Adipocyte (in vitro differentiated cells): Measurements from ENCODE around the gene NPIPA7.
"Not testable (repeated sequence)": the region's sequence is repeated elsewhere in the genome, so short reads cannot be mapped to it uniquely, and the experiment has no call there.

Source experiments
- DNase-seq: peaks from one replicate; pipeline ENCODE4 v3.0.0-alpha.2; 2015; ENCODE audit warnings: low read depth
- H3K27me3 ChIP-seq: replicated peaks from 2 replicates; pipeline ENCODE4 v1.7.0; 2013; ENCODE audit warnings: mild to moderate bottlenecking, low read length, moderate library complexity; ENCODE audit not compliant: control insufficient read depth, insufficient read depth
- H3K36me3 ChIP-seq: 2 replicates; pipeline ENCODE4 v1.7.0; 2013; ENCODE audit warnings: low read length, mild to moderate bottlenecking, moderate library complexity; ENCODE audit not compliant: control insufficient read depth, insufficient read depth, severe bottlenecking
- H3K4me1 ChIP-seq: 2 replicates; pipeline ENCODE4 v1.7.0; 2013; ENCODE audit warnings: mild to moderate bottlenecking, low read length, moderate library complexity; ENCODE audit not compliant: control insufficient read depth, insufficient read depth
- H3K4me3 ChIP-seq: 2 replicates; pipeline ENCODE4 v1.7.0; 2013; ENCODE audit warnings: mild to moderate bottlenecking, low read length, moderate library complexity
- H3K9ac ChIP-seq: 2 replicates; pipeline ENCODE4 v1.7.0; 2013; ENCODE audit warnings: mild to moderate bottlenecking, low read length, moderate library complexity
- H3K9me3 ChIP-seq: 2 replicates; pipeline ENCODE4 v1.7.0; 2013; ENCODE audit warnings: mild to moderate bottlenecking, low read length, moderate library complexity; ENCODE audit not compliant: control insufficient read depth

NPIPA7 gene

GRCh38 chr16:16378840-16379239, at the start of gene NPIPA7:
Gene NPIPA7 (plus strand): TSS chr16:16379140. CDS start chr16:16379245, 105 bp downstream.
- H3K36me3 ChIP-seq, H3K4me3 ChIP-seq, H3K9ac ChIP-seq, DNase-seq, H3K9me3 ChIP-seq, H3K27me3 ChIP-seq, H3K4me1 ChIP-seq: not testable (repeated sequence)

GRCh38 chr16:16331466-16331865, 47.5 kb upstream of the NPIPA7 start:
- not testable (repeated sequence) for H3K27me3 ChIP-seq, H3K4me3 ChIP-seq, H3K9me3 ChIP-seq, DNase-seq, H3K9ac ChIP-seq, H3K4me1 ChIP-seq, H3K36me3 ChIP-seq

- DNase-seq, H3K9me3 ChIP-seq, H3K4me3 ChIP-seq, H3K27me3 ChIP-seq, H3K4me1 ChIP-seq, H3K36me3 ChIP-seq, H3K9ac ChIP-seq: not testable (repeated sequence)
Measured at GRCh38 chr16:16357556-16357955, 21.4 kb upstream of the NPIPA7 start.

- H3K4me1 ChIP-seq, H3K4me3 ChIP-seq, DNase-seq, H3K27me3 ChIP-seq, H3K36me3 ChIP-seq, H3K9ac ChIP-seq, H3K9me3 ChIP-seq: not testable (repeated sequence)
Measured at GRCh38 chr16:16358539-16359240, 20.2 kb upstream of the NPIPA7 start.

GRCh38 chr16:16363595-16363994, 15.3 kb upstream of the NPIPA7 start:
- DNase-seq, H3K4me1 ChIP-seq, H3K27me3 ChIP-seq, H3K36me3 ChIP-seq, H3K9me3 ChIP-seq, H3K4me3 ChIP-seq, H3K9ac ChIP-seq: not testable (repeated sequence)

GRCh38 chr16:16364100-16364499, 14.8 kb upstream of the NPIPA7 start:
- not testable (repeated sequence) for DNase-seq, H3K9ac ChIP-seq, H3K9me3 ChIP-seq, H3K4me1 ChIP-seq, H3K4me3 ChIP-seq, H3K36me3 ChIP-seq, H3K27me3 ChIP-seq

DNA sequence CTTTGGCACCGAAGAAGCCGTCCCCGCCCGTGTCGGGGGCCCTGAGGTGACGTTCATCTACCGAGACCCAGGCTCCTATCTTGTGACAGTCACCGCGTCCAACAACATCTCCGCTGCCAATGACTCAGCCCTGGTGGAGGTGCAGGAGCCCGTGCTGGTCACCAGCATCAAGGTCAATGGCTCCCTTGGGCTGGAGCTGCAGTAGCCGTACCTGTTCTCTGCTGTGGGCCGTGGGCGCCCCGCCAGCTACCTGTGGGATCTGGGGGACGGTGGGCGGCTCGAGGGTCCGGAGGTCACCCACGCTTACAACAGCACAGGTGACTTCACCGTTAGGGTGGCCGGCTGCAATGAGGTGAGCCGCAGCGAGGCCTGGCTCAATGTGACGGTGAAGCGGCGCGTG, 14.2 kb upstream of the NPIPA7 start:
- H3K4me3 ChIP-seq, H3K36me3 ChIP-seq, DNase-seq, H3K9ac ChIP-seq, H3K9me3 ChIP-seq, H3K4me1 ChIP-seq, H3K27me3 ChIP-seq: not testable (repeated sequence)

DNA sequence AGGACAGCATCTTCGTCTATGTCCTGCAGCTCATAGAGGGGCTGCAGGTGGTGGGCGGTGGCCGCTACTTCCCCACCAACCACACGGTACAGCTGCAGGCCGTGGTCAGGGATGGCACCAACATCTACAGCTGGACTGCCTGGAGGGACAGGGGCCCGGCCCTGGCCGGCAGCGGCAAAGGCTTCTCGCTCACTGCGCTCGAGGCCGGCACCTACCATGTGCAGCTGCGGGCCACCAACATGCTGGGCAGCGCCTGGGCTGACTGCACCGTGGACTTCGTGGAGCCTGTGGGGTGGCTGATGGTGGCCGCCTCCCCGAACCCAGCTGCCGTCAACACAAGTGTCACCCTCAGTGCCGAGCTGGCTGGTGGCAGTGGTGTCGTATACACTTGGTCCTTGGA, 13.6 kb upstream of the NPIPA7 start:
- not testable (repeated sequence) for H3K4me3 ChIP-seq, H3K36me3 ChIP-seq, H3K27me3 ChIP-seq, DNase-seq, H3K9ac ChIP-seq, H3K9me3 ChIP-seq, H3K4me1 ChIP-seq

DNA sequence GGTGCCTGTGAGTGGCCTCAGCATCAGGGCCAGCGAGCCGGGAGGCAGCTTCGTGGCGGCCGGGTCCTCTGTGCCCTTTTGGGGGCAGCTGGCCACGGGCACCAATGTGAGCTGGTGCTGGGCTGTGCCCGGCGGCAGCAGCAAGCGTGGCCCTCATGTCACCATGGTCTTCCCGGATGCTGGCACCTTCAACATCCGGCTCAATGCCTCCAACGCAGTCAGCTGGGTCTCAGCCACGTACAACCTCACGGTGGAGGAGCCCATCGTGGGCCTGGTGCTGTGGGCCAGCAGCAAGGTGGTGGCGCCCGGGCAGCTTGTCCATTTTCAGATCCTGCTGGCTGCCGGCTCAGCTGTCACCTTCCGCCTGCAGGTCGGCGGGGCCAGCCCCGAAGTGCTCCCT, 13.1 kb upstream of the NPIPA7 start:
- DNase-seq, H3K9ac ChIP-seq, H3K27me3 ChIP-seq, H3K9me3 ChIP-seq, H3K4me1 ChIP-seq, H3K36me3 ChIP-seq, H3K4me3 ChIP-seq: not testable (repeated sequence)

DNA sequence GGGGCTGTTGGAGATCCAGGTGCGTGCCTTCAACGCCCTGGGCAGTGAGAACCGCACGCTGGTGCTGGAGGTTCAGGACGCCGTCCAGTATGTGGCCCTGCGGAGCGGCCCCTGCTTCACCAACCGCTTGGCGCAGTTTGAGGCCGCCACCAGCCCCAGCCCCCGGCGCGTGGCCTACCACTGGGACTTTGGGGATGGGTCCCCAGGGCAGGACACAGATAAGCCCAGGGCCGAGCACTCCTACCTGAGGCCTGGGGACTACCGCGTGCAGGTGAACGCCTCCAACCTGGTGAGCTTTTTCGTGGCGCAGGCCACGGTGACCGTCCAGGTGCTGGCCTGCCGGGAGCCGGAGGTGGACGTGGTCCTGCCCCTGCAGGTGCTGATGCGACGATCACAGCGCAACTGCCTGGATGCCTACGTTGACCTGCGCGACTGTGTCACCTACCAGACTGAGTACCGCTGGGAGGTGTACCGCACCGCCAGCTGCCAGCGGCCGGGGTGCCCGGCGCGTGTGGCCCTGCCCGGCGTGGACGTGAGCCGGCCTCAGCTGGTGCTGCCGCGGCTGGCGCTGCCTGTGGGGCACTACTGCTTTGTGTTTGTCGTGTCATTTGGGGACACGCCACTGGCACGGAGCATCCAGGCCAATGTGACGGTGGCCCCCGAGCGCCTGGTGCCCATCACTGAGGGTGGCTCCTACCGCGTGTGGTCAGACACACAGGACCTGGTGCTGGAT, 12.2 kb upstream of the NPIPA7 start:
- not testable (repeated sequence) for H3K9me3 ChIP-seq, DNase-seq, H3K4me3 ChIP-seq, H3K36me3 ChIP-seq, H3K27me3 ChIP-seq, H3K9ac ChIP-seq, H3K4me1 ChIP-seq

DNA sequence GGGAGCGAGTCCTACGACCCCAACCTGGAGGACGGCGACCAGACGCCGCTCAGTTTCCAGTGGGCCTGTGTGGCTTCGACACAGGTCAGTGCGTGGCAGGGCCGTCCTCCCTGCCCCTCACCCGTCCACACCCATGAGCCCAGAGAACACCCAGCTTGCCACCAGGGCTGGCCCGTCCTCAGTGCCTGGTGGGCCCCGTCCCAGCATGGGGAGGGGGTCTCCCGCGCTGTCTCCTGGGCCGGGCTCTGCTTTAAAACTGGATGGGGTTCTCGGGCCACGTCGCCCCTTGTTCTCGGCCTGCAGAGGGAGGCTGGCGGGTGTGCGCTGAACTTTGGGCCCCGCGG, 11.7 kb upstream of the NPIPA7 start:
- not testable (repeated sequence) for H3K4me3 ChIP-seq, DNase-seq, H3K9ac ChIP-seq, H3K4me1 ChIP-seq, H3K27me3 ChIP-seq, H3K36me3 ChIP-seq, H3K9me3 ChIP-seq
